ENCODE results near the gene CHMP4A.

GRCh38 chr14:24185026-24185425, 28.3 kb downstream of the CHMP4A start:
- TF ChIP-seq CTCF (IDR thresholded peaks at IDR 0.05) (no peak), EZH2 (IDR thresholded peaks at IDR 0.05; ENCODE audit: borderline replicate concordance, insufficient read depth, low read depth, low read length, poor library complexity, severe bottlenecking) (no peak)

Data from B cell (primary cell).